CD14-positive monocyte (primary cell): ENCODE measurements around the gene SART3. TPM values are rescaled to one million over a fixed set of nuclear protein-coding genes. Genes with fewer than 3 reads are reported as not detected.
A peak's percentile ranks its signal among the peaks of the same experiment; 100 is the strongest.

Source experiments
- DNase-seq, 3 donors: peaks; one replicate each; pipeline ENCODE4 v3.0.0-alpha.2; 2011 to 2022
- H2AFZ ChIP-seq: 2 replicates; pipeline ENCODE4 v1.6.0; 2012; ENCODE audit warnings: mild to moderate bottlenecking, low read depth, low read length, inconsistent platforms; ENCODE audit not compliant: insufficient read depth, poor library complexity, severe bottlenecking
- H3K27ac ChIP-seq, 2 donors: 1 replicate in 1 of 2; 2 replicates in 1 of 2; pipeline ENCODE4 v1.5.1; 2012 to 2013; ENCODE audit warnings: low read length in 2 of 2, control low read depth in 1 of 2, inconsistent platforms in 1 of 2, low read depth in 1 of 2, mild to moderate bottlenecking in 1 of 2
- H3K27me3 ChIP-seq, 2 donors: one replicate each; pipeline versions ENCODE4 v1.6.0 to v1.6.1; 2011 to 2013; ENCODE audit warnings: low read length in 2 of 2; ENCODE audit not compliant: control insufficient read depth in 2 of 2, insufficient read depth in 2 of 2
- H3K36me3 ChIP-seq, 2 donors: replicated peaks in 1 of 2; 1 replicate in 1 of 2; 2 replicates in 1 of 2; pipeline versions ENCODE4 v1.5.1 to v1.6.1; 2012 to 2013; ENCODE audit warnings: low read length in 2 of 2, control low read depth in 1 of 2, inconsistent platforms in 1 of 2, mild to moderate bottlenecking in 1 of 2; ENCODE audit not compliant: insufficient read depth in 2 of 2, control insufficient read depth in 1 of 2
- H3K4me1 ChIP-seq, 2 donors: 1 replicate in 1 of 2; 2 replicates in 1 of 2; pipeline versions ENCODE4 v1.5.1 to v1.6.1; 2012 to 2013; ENCODE audit warnings: low read length in 2 of 2, control low read depth in 1 of 2, inconsistent platforms in 1 of 2, mild to moderate bottlenecking in 1 of 2, moderate library complexity in 1 of 2; ENCODE audit not compliant: insufficient read depth in 2 of 2, control insufficient read depth in 1 of 2
- H3K4me2 ChIP-seq: replicated peaks from 2 replicates; pipeline ENCODE3; 2012; ENCODE audit warnings: low read length, moderate library complexity, mild to moderate bottlenecking; ENCODE audit not compliant: poor library complexity, severe bottlenecking; ENCODE audit errors: extremely low read depth
- H3K4me3 ChIP-seq, 3 experiments: fragments of 200-600 bp in 1 of 3; sonication (generic) in 1 of 3; replicated peaks in 1 of 3; 1 replicate in 2 of 3; 2 replicates in 1 of 3; pipeline ENCODE4 v1.5.1; 2011 to 2013; ENCODE audit warnings: low read length in 3 of 3, mild to moderate bottlenecking in 3 of 3, control low read depth in 2 of 3, low read depth in 2 of 3, inconsistent platforms in 1 of 3, moderate library complexity in 1 of 3
- H3K79me2 ChIP-seq: 2 replicates; pipeline ENCODE4 v1.6.0; 2012; ENCODE audit warnings: mild to moderate bottlenecking, control low read depth, inconsistent platforms, low read length, moderate library complexity; ENCODE audit not compliant: insufficient read depth
- H3K9ac ChIP-seq: 2 replicates; pipeline ENCODE4 v1.6.0; 2017; ENCODE audit warnings: low read length, mild to moderate bottlenecking; ENCODE audit not compliant: insufficient read depth, poor library complexity, severe bottlenecking
- H3K9me3 ChIP-seq, 2 donors: replicated peaks in 1 of 2; 1 replicate in 1 of 2; 2 replicates in 1 of 2; pipeline versions ENCODE4 v1.5.1 to v1.6.1; 2012 to 2013; ENCODE audit warnings: low read length in 2 of 2, control low read depth in 1 of 2; ENCODE audit not compliant: control insufficient read depth in 1 of 2, insufficient read depth in 1 of 2
- H4K20me1 ChIP-seq: 2 replicates; pipeline ENCODE4 v1.6.0; 2012; ENCODE audit warnings: mild to moderate bottlenecking, low read length, control low read depth, moderate library complexity; ENCODE audit not compliant: insufficient read depth
- H3K27ac Mint-ChIP-seq, 7 donors: one replicate each; pipeline ENCODE4 v1.8.0; 2020; ENCODE audit warnings: mild to moderate bottlenecking in 7 of 7, mixed read lengths in 7 of 7, moderate library complexity in 6 of 7, inconsistent platforms in 2 of 7
- H3K27me3 Mint-ChIP-seq, 3 donors: one replicate each; pipeline ENCODE4 v1.8.0; 2021 to 2022; ENCODE audit warnings: low read depth in 3 of 3, mild to moderate bottlenecking in 3 of 3, mixed read lengths in 3 of 3, moderate library complexity in 3 of 3, inconsistent platforms in 1 of 3
- H3K36me3 Mint-ChIP-seq, 2 donors: one replicate each; pipeline ENCODE4 v1.8.0; 2020; ENCODE audit warnings: mixed read lengths in 2 of 2, inconsistent platforms in 1 of 2, mild to moderate bottlenecking in 1 of 2
- H3K4me1 Mint-ChIP-seq: one replicate; pipeline ENCODE4 v1.8.0; 2020; ENCODE audit warnings: mild to moderate bottlenecking, mixed read lengths
- H3K4me3 Mint-ChIP-seq, 2 donors: one replicate each; pipeline ENCODE4 v1.8.0; 2020; ENCODE audit warnings: mild to moderate bottlenecking in 2 of 2, mixed read lengths in 2 of 2, moderate library complexity in 1 of 2
- H3K9me3 Mint-ChIP-seq, 7 donors: one replicate each; pipeline ENCODE4 v1.8.0; 2020 to 2022; ENCODE audit warnings: mixed read lengths in 7 of 7, mild to moderate bottlenecking in 6 of 7, moderate library complexity in 6 of 7, inconsistent platforms in 2 of 7
- CTCF ChIP-seq: fragments of 200-600 bp; IDR thresholded peaks from one replicate; pipeline ENCODE4 v1.8.0; 2022; ENCODE audit warnings: antibody characterized with exemption, mild to moderate bottlenecking
- WGBS: methylation state at CpG from one replicate; pipeline ENCODE4 v1.1.5; 2013; ENCODE audit warnings: missing lambda C conversion rate; ENCODE audit not compliant: insufficient coverage; 5-methylcytosine and 5-hydroxymethylcytosine counted together
- intact Hi-C, 2 donors: fragments of 100-400 bp; cut with micrococcal nuclease; formaldehyde crosslinking; loops; one replicate each; pipeline versions ENCODE4 v1.15.0 to v1.15.1; 2023
- polyA plus RNA-seq, 3 donors: library from polyadenylated mRNA; depleted of rRNA in 1 of 3; unstranded in 2 of 3; stranded (reverse) in 1 of 3; fragments of 300-500 nt in 2 of 3; fragments of >200 nt in 1 of 3; fragmentation: Illumina TruSeq in 2 of 3; gene quantifications; 1 replicate in 2 of 3; 2 replicates in 1 of 3; pipeline ENCODE4 v1.2.3, GENCODE V29; 2012 to 2021

SART3 gene
- polyA plus RNA-seq, 3 donors: 10.3 to 20.9 (median 20.6) TPM

GRCh38 chr12:108514973-108515814 is 45.8 kb downstream of the SART3 start, which contains the start of gene FICD:
FICD (plus strand) TSS chr12:108515277; CDS start chr12:108516973, 1,696 bp downstream.
- WGBS: under 1% methylated on average over 57 of the region's 67 CpGs
- Mint-ChIP-seq H3K27me3 (peaks cover 9 to 14% (median 11%) of the 10 kb centered on the region in 3 donors), H3K9me3 (peaks cover 0 to 2% (median 0%) of the 10 kb centered on the region in 7 donors), H3K36me3 (peaks cover 25 to 33% of the 10 kb centered on the region in 2 donors), H3K4me1 (peaks cover 24% of the 10 kb centered on the region), H3K4me3 (peak within 1 kb of the TSS; percentile 89 to 93), H3K27ac (peak within 1 kb of the TSS; percentile 84 to 96 (median 93))
- peak within 1 kb of the TSS; percentile 85 for H3K4me2 ChIP-seq
- no peaks in the 10 kb centered on the region for H3K9me3 ChIP-seq
- peak within 1 kb of the TSS; percentile 88 for H3K9ac ChIP-seq
- no peaks in the 10 kb centered on the region for H3K27me3 ChIP-seq
- intact Hi-C loops: loop anchor here (5.0 to 10.0 kb wide), 3 partner anchors 47 to 840 kb away; partner anchors contain the start of genes ALKBH2 (in 2 of the 2), UNG (in 2 of the 2), ISCU (in 1 of the 2) and SART3 (in 1 of the 2)
- peaks cover 13 to 24% of the 10 kb centered on the region in 2 donors for H3K4me1 ChIP-seq
- H3K4me3 ChIP-seq: peak within 1 kb of the TSS; percentile 66 to 93 (median 85)
- H3K27ac ChIP-seq: peak within 1 kb of the TSS; percentile 49 to 87
- H4K20me1 ChIP-seq: peaks cover 4% of the 10 kb centered on the region
- no peak for TF ChIP-seq CTCF
- DNase-seq: peak; percentile 98
- peak within 1 kb of the TSS; percentile 85 for H2AFZ ChIP-seq
- peaks cover 26 to 35% of the 10 kb centered on the region in 2 donors for H3K36me3 ChIP-seq
- H3K79me2 ChIP-seq: peaks cover 13% of the 10 kb centered on the region

GRCh38 chr12:108514468-108514972 is 46.5 kb downstream of the SART3 start:
- peaks cover 18 to 26% of the 10 kb centered on the region in 2 donors for H3K36me3 Mint-ChIP-seq
- Histone ChIP-seq H3K4me3 (peak overlapping the region in 2 of 3 experiments; percentile 85 to 93), H3K4me2 (peak overlapping the region; percentile 85), H2AFZ (peak overlapping the region; percentile 85), H4K20me1 (peaks cover under 1% of the 10 kb centered on the region), H3K4me1 (peaks cover 13 to 24% of the 10 kb centered on the region in 2 donors), H3K27me3 (no peaks in the 10 kb centered on the region), H3K36me3 (peaks cover 19 to 28% of the 10 kb centered on the region in 2 donors), H3K9me3 (no peaks in the 10 kb centered on the region), H3K79me2 (peaks cover 13% of the 10 kb centered on the region), H3K9ac (peak overlapping the region; percentile 88), H3K27ac (no peak overlapping the region)
- DNase-seq: no peak
- H3K27ac Mint-ChIP-seq: peak overlapping the region in 5 of 7 donors; percentile 42 to 96 (median 89)
- intact Hi-C loops: loop anchor here (10.0 kb wide), 2 partner anchors 580 to 840 kb away; partner anchors contain the start of genes ALKBH2 (in 2 of the 2) and UNG (in 2 of the 2)
- peaks cover 10 to 14% (median 11%) of the 10 kb centered on the region in 3 donors for H3K27me3 Mint-ChIP-seq
- no peak for TF ChIP-seq CTCF
- WGBS: 27% methylated on average over 17 of the region's 19 CpGs
- H3K4me1 Mint-ChIP-seq: peaks cover 24% of the 10 kb centered on the region
- peak overlapping the region; percentile 89 to 93 for H3K4me3 Mint-ChIP-seq
- peaks cover 0 to 4% (median 0%) of the 10 kb centered on the region in 7 donors for H3K9me3 Mint-ChIP-seq
